HG02981 (cell line): Measurements from ENCODE around the gene NCAPH2.

Source experiments
- ATAC-seq: cut with Tn5 transposase; IDR thresholded peaks from one replicate; pipeline ENCODE4 v1.9.1; 2021; ENCODE audit warnings: mild to moderate bottlenecking, moderate library complexity; ENCODE audit not compliant: unreplicated experiment

NCAPH2 gene

GRCh38 chr22:50545522-50546325 is 37.7 kb downstream of the NCAPH2 start, which contains the start of gene KLHDC7B:
Gene KLHDC7B (plus strand): TSS chr22:50545899. CDS start chr22:50546244, 345 bp downstream.
- ATAC-seq: no peak

GRCh38 chr22:50546326-50547262 is 38.6 kb downstream of the NCAPH2 start:
- no peak for ATAC-seq

- no peak for ATAC-seq
Observed at GRCh38 chr22:50547263-50547985, 39.4 kb downstream of the NCAPH2 start.

- ATAC-seq: no peak
Observed at GRCh38 chr22:50548040-50548920, 40.3 kb downstream of the NCAPH2 start.

- ATAC-seq: no peak
Observed at GRCh38 chr22:50548921-50549790, 41.1 kb downstream of the NCAPH2 start.

GRCh38 chr22:50550395-50550794 is 42.4 kb downstream of the NCAPH2 start:
- ATAC-seq: no peak

- ATAC-seq: no peak
Observed at GRCh38 chr22:50551160-50551752, 43.2 kb downstream of the NCAPH2 start.

- ATAC-seq: no peak
Observed at GRCh38 chr22:50553310-50553709, 45.3 kb downstream of the NCAPH2 start.

- no peak for ATAC-seq
Observed at GRCh38 chr22:50556703-50557102, 48.7 kb downstream of the NCAPH2 start.

GRCh38 chr22:50560034-50560433 is 52.0 kb downstream of the NCAPH2 start:
- ATAC-seq: no peak

GRCh38 chr22:50561401-50562358 is 53.7 kb downstream of the NCAPH2 start:
- ATAC-seq: no peak

- ATAC-seq: peak; percentile 83
Observed at GRCh38 chr22:50562523-50563412, 54.7 kb downstream of the NCAPH2 start, which contains the start of gene SYCE3. Gene SYCE3 (minus strand): TSS chr22:50562919. CDS start chr22:50556405, 6,514 bp downstream.

GRCh38 chr22:50563413-50564160 is 55.6 kb downstream of the NCAPH2 start:
- no peak for ATAC-seq

GRCh38 chr22:50564289-50564688 is 56.3 kb downstream of the NCAPH2 start:
- ATAC-seq: no peak

GRCh38 chr22:50567721-50568252 is 59.8 kb downstream of the NCAPH2 start:
- no peak for ATAC-seq
